GM18951 (cell line): ENCODE results near the gene PTPN5.
"Not testable (repeated sequence)": the region's sequence is repeated elsewhere in the genome, so short reads cannot be mapped to it uniquely, and the experiment has no call there.

Experiments used
- POLR2A ChIP-seq: IDR thresholded peaks from 4 replicates; pipeline ENCODE4 v1.6.1; 2011; ENCODE audit warnings: mild to moderate bottlenecking; ENCODE audit not compliant: insufficient read length, insufficient read depth; ENCODE audit errors: extremely low read depth
- in situ Hi-C: fragments of 300-500 bp; cut with MboI; formaldehyde crosslinking; loops from one replicate; pipeline ENCODE4 v1.12.0; 2022; ENCODE audit warnings: low sequenced_read_pairs, mixed read lengths, inconsistent platforms; ENCODE audit not compliant: unreplicated experiment

The PTPN5 gene

DNA sequence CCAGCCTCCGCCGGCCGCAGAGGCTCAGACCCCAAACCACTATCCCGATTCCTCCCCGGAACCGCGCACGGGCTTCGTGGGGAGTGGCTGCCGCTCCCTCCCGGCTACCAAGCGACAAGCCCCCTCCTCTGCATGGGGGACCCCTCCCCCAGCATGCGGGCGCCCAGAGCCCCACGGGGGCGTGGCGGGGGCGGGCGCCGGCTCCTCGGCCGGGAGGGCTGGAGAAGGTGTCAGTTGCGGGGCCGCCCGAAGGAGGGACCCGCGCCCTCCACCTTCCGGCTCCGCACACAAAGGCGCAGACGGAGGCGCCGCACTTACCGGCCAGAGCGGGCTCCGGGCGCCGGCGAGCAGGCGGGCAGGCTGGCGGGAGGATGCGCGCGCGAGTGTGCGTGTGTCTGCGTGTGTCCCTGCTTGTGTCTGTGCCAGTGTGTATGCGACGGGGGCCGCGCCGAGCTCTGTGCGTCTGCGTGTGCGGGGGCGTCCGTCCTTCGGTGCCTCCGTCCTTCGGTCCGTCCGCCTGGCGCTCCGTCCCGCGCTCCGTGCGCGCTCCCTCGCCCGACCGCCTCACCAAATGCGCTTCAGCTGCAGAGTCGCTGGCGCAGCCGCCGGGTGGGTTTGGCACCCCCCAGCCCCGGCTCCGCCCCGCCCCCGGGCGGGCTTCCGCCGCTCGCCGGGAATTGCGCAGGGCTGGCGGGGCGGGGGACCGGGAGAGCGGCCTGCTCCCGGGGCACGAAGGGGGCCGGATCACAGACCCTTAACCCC lies at the start of gene PTPN5:
Gene PTPN5, minus strand, starts transcription at position 592 of the 762 bp plus-strand sequence. CDS start 19,840 bp downstream, outside the sequence.
- no peak for TF ChIP-seq POLR2A
- in situ Hi-C loops: no loop called here

DNA sequence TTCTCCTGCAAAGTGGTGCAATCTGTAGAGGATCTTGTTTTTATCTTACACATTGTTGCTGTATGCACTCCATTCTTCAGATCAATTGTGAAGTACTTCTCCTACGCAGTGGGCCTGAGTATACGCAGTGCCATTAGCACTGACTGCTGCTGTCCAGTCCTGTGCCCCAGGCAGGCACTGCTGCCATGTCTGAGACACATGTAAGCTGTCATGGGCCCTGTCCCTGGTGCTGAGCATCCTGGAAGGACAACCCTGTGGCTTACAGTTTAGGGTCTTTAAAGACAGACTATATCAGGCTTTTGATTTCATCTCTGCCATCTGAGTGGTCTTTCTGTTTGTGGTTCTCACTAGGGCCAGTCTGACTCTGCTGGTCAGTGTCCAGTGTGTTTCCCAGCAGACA lies 44.8 kb upstream of the PTPN5 start:
- in situ Hi-C loops: no loop called here

DNA sequence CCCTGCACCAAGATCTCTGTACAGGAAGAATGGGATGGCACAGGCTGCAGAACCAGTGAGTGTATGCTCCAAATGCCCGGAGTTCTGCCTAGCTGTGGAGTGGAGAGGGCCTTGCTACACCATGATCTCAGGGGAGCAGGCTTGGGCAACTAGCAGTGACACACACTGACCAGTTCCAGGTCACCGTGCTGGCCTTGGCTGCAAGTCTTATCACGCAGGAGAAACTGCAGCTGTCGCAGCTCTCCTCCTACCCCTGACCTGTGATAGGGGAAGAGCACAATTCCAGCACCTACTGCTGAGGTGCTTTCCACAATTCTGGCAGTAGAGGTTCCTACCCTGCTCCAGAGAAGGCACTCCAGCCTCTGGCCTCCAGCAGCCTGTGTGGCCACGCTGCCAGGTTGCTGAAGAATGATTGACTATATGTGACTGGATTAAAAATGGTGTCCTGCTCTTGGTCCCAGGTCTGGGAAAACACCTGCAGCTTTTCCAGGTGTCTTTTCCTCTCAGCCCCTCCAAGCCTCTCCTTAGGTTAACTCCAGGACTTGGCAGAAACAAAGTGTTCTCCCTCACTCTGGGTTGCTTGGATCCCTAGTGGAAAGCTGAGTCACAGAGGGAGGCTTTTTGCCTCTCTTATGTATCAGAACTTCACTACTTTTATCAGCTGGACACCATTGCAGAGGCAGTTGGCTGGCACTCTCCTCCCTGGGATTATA lies 43.3 kb upstream of the PTPN5 start:
- in situ Hi-C loops: no loop called here
- TF ChIP-seq POLR2A: no peak

More for the DNA sequence above, 44.8 kb upstream of the PTPN5 start:
- TF ChIP-seq POLR2A: no peak

DNA sequence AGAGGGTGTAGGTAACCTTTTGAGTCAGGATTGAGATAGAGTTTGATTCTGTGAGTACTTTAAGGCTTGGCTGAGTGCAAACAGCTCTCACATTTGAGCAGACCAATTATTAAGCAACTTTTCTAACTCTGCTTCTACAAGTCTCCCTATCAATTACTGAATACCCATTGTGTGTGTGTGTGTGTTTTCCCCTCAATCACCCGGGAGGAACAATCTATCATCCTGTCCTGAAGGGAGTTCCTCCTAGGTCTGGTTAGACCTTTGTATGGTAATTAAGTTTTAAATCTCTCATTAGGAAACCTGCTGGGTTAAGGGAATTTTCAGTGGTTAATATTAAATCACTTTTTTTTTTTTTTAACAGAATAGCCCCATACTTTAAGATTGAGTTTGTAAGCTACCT lies 28.6 kb upstream of the PTPN5 start:
- in situ Hi-C loops: not testable (repeated sequence)

DNA sequence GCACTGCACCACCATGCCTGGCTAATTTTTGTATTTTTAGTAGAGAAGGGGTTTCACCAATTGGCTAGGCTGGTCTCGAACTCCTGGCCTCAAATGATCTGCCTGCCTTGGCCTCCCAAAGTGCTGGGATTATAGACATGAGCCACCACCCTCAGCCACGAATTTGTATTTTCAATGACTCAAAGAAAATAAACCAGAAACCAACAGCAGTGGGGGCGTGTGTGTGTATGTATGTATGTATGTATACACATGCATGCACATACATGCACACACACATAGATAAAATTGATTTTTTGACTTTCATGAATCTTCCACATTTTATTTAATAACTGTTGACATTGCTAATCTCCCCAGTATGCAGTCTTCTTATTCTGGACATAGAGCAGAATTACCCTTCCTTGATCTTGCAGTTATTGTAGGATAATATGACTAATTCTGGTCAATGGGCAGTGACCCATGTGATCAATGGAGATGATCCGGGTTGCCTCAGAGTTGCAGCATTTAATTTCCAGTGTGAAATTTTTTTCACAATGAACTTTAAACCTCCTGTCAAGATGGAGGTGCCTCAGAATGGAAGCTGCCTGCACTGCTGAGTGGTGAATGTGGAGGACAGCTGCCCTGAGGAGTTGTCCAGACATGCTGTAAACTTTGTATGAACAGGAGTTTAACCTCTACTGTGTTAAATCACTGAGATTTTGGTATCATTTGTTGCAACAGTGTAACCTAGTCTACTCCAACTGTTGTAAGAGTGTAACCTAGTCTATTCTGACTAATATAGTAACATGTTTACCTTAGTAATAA lies 12.8 kb upstream of the PTPN5 start:
- in situ Hi-C loops: no loop called here
- TF ChIP-seq POLR2A: no peak

DNA sequence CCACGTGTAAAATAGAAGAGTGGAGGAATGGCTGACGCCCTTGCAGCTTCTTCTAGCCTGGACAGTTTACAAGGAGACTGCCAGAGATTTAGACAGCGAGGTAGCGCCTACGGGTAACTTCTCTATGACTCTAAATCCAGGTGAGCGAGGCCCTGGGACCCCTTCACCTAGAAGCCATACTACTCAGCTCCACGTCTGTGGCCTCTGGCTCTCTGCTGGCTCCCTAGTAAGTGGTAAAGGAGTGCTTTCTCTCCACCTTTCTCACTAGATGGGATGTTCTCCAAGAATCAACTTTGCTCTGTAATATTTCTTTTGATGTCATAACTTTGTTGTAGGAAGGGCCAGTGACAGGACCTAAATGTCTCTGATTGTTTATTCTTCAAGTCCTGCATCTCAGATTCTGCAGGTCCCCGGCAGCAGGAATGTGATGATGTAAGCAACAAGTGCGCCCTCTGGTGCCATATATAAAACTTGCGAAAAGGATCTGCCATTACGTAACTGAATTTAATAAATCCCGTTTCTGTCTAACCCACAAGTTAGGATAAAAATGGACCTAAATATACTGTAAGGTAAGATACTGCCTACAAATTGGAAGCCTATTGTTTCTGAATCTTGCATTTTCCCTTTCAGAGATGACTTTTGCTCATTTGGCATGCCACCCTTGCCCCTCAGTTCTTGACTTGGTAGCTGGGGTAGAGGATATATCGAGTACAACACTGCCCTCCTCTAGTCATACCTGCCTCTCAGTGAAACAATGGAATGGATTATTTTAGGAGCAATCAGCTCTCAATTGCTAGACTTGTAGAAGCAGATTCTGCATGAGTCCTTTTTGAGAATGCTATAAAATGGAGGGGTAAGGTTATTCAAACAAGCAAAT lies 11.0 kb upstream of the PTPN5 start:
- in situ Hi-C loops: no loop called here
- TF ChIP-seq POLR2A: no peak

- in situ Hi-C loops: no loop called here
- no peak for TF ChIP-seq POLR2A
These were observed 7.3 kb upstream of the PTPN5 start for GRCh38 chr11:18798799-18799469.

DNA sequence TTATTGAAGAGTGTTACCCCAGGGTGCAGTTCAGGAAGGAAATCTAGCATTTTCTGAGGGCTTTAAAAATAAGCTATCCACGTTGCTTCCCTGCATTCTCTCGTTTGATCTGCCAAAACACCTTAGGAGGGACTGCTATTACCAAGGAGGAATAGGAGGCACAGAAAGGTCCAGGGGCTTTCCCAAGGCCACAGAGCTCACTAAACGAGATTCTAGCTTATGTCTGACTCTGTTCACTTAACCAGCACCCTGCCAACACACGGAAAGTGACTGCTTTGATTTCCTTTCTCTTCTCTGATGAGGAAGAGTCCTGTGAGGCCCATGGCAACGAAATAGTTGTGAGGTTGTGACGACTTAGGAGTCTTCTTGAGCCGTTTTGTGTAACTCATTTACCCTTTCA lies 3.4 kb upstream of the PTPN5 start:
- no peak for TF ChIP-seq POLR2A
- in situ Hi-C loops: no loop called here

GRCh38 chr11:18792827-18793226 lies 1.2 kb upstream of the PTPN5 start:
- in situ Hi-C loops: no loop called here
- TF ChIP-seq POLR2A: no peak

DNA sequence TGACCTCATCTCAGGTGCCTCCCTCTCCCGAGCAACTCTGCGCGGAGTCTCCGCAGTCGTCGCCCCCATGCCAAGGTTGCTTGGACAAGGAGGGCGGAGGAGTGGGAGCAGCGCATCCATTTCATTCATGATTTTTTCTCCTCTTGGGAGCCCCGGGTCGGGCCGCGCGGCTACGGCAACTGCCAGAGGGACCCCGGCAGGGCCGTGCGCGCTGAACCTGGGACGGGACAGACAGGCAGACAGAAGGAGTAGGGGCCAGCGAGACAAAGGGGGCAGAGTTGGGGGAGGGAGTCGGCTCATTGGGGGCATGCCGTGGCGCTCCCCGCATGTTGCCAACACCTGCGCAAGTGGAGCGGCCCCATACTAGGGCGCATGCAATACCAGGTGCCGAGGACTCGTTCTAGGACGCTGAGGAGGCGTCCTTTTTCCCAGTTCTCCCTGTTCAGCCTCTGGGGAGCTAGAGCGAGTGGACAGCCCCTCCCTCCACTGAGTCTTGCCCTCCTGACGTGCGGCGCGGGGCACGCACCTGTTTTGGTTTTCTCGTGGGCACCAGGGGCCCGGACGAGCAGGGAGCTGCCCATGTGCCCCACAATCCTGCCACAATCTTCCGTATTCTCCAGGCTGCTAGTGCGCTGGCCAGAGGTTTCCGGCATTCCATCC lies 501 bp upstream of the PTPN5 start:
- in situ Hi-C loops: no loop called here
- no peak for TF ChIP-seq POLR2A

DNA sequence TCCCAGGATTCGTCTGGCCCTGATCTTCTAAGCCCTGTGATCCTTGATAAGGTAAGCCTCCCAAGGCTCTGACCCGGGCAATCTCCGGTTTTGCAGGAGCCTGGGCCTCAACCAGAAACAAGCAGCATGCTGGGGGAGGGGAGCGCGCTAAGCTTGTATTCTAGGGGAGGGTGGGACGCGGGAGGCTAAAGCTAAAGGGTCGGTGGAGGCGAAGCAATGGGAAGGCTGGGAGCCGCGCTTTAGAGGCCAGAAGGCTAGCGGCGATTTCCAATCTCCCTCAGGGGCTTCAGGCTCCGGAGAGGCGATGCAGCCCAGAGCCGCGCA lies 753 bp downstream of the PTPN5 start:
- in situ Hi-C loops: no loop called here
- TF ChIP-seq POLR2A: no peak

- in situ Hi-C loops: no loop called here
- TF ChIP-seq POLR2A: no peak
These were observed 1.7 kb downstream of the PTPN5 start for GRCh38 chr11:18789942-18790341.
